ENCODE measurements around the gene CAMTA1. TPM values are rescaled to one million over a fixed set of nuclear protein-coding genes. Genes with fewer than 3 reads are reported as not detected.

Gene CAMTA1
- total RNA-seq, 1 experiment from 2014 or later: 69.5 TPM

GRCh38 chr1:6906783-6907182 lies 121.5 kb downstream of the CAMTA1 start:
- Histone ChIP-seq H3K4me3 (replicated peaks in 1 of 2; ENCODE audit: low read depth in 1 of 2, low read length in 2 of 2) (no peak overlapping the region), H3K27me3 (ENCODE audit: insufficient read depth, low read length) (no peaks in the 10 kb centered on the region), H3K79me2 (ENCODE audit: insufficient read depth, low read length) (no peaks in the 10 kb centered on the region), H4K20me1 (ENCODE audit: insufficient read depth) (no peaks in the 10 kb centered on the region), H3K9ac (ENCODE audit: low read length) (no peak overlapping the region), H3K9me2 (ENCODE audit: insufficient read depth) (no peaks in the 10 kb centered on the region), H3K4me1 (ENCODE audit: control insufficient read depth in 1 of 2, insufficient read depth in 2 of 2, low read length in 2 of 2) (no peaks in the 10 kb centered on the region), H3K27ac (ENCODE audit: low read depth, low read length) (no peak overlapping the region), H3K36me3 (ENCODE audit: control insufficient read depth in 1 of 2, insufficient read depth in 2 of 2, low read length in 2 of 2) (no peaks in the 10 kb centered on the region), H3K4me2 (ENCODE audit: low read length) (no peak overlapping the region), H3K9me3 (ENCODE audit: control insufficient read depth in 1 of 2, insufficient read depth in 1 of 2, low read depth in 1 of 2, low read length in 2 of 2) (no peaks in the 10 kb centered on the region), H2AFZ (ENCODE audit: low read depth, low read length, poor library complexity, severe bottlenecking) (no peak overlapping the region)
- ChIA-PET POLR2A (no interaction called here), RAD21 (ENCODE audit: low non-redundant PET in 1 of 2, low total read pairs in 2 of 2, uncharacterized antibody in 2 of 2, unreplicated experiment in 2 of 2) (no interaction called here), CTCF (no interaction called here)
- intact Hi-C loops (cut with micrococcal nuclease): no loop called here
- TF ChIP-seq RAD21 (IDR thresholded peaks at IDR 0.05; ENCODE audit: low read depth) (no peak), CEBPB (IDR thresholded peaks at IDR 0.05; ENCODE audit: low read depth) (no peak), MAX (IDR thresholded peaks at IDR 0.05) (no peak), FOSL1 (IDR thresholded peaks at IDR 0.05; ENCODE audit: low read depth) (no peak), ZBTB33 (IDR thresholded peaks at IDR 0.05; ENCODE audit: extremely low read depth, insufficient replicate concordance, low read length) (no peak), POLR2AphosphoS5 (IDR thresholded peaks at IDR 0.05; ENCODE audit: low read depth, low read length) (no peak), REST (IDR thresholded peaks at IDR 0.05; ENCODE audit: low read depth) (no peak), ZFX (IDR thresholded peaks at IDR 0.05) (no peak), YY1 (IDR thresholded peaks at IDR 0.05; ENCODE audit: extremely low read depth, insufficient replicate concordance, low read depth, low read length) (no peak), SRF (IDR thresholded peaks at IDR 0.05; ENCODE audit: low read depth) (no peak), ATF3 (IDR thresholded peaks at IDR 0.05) (no peak)
- DNase-seq (ENCODE audit: low read depth, low spot score) (no peak), ATAC-seq (no peak)
- BruUV-seq (replicated peaks): no TSS peak

Data from HCT116 (cell line).